ENCODE data around the gene LSM11. TPM values are rescaled to one million over a fixed set of nuclear protein-coding genes. Genes with fewer than 3 reads are reported as not detected.

Gene LSM11
- total and polyA plus RNA-seq, 2 of the 4 experiments (the other 2 are of a cell fraction): 1.4 to 3.0 TPM

DNA sequence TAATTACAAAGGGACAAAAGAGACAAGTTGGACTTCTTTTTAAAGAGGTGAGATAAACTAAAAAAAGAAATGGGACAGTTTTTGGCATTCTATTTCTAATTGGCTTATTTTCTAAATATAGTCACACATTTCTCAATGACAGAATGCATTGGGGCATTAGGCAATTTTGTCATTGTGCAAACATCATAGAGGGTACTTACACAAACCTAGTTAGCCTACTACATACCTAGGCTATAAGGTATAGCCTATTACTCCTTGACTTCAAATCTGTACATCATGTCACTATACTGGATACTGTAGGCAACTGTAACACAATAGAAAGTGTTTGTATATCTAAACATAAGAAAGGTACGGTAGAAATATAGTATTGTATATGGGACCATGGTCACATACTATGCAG is 56.1 kb downstream of the LSM11 start:
- Histone ChIP-seq H2BK5ac (ENCODE audit: low read depth, low read length, poor library complexity, severe bottlenecking) (no peak overlapping the region), H3K56ac (ENCODE audit: extremely low read depth, insufficient read depth, low read length) (no peak overlapping the region), H3K4me1 (ENCODE audit: control insufficient read depth, insufficient read depth, low read length) (no peaks in the 10 kb centered on the region), H3K14ac (replicated peaks; ENCODE audit: low read depth, low read length) (no peak overlapping the region), H3K23ac (ENCODE audit: low read depth, low read length) (no peak overlapping the region), H3K9me3 (ENCODE audit: control insufficient read depth, insufficient read depth, low read length) (no peaks in the 10 kb centered on the region), H3K18ac (ENCODE audit: low read depth, low read length) (no peak overlapping the region), H2AK9ac (replicated peaks; ENCODE audit: low read depth, low read length, poor library complexity) (no peak overlapping the region), H2BK15ac (ENCODE audit: low read depth, low read length) (no peak overlapping the region), H2AK5ac (ENCODE audit: low read depth, low read length) (no peak overlapping the region), H3K4me2 (ENCODE audit: low read depth, low read length) (no peak overlapping the region), H3K9ac (ENCODE audit: low read depth, low read length) (no peak overlapping the region), H3K27ac (ENCODE audit: insufficient read depth, low read length) (no peak overlapping the region), H4K5ac (ENCODE audit: low read depth, low read length) (no peak overlapping the region), H3K36me3 (ENCODE audit: control insufficient read depth, insufficient read depth, low read length) (peaks cover 6% of the 10 kb centered on the region), H2BK120ac (ENCODE audit: low read depth, low read length) (no peak overlapping the region), H4K91ac (ENCODE audit: insufficient read depth, low read depth, low read length) (no peak overlapping the region), H3K4ac (ENCODE audit: low read depth, low read length) (no peak overlapping the region), H3K79me1 (ENCODE audit: low read depth in 1 of 2, low read length in 2 of 2) (no peaks in the 10 kb centered on the region), H4K8ac (ENCODE audit: low read depth in 2 of 2, low read length in 2 of 2) (no peak overlapping the region), H3K4me3 (ENCODE audit: insufficient read depth, low read depth, low read length) (no peak overlapping the region), H2BK20ac (ENCODE audit: low read depth, low read length) (no peak overlapping the region), H2AFZ (replicated peaks; ENCODE audit: low read length, poor library complexity) (no peak overlapping the region), H3K9me1 (ENCODE audit: insufficient read depth, low read length) (no peaks in the 10 kb centered on the region), H3K27me3 (ENCODE audit: control insufficient read depth, insufficient read depth, low read length) (no peaks in the 10 kb centered on the region), H4K20me1 (ENCODE audit: insufficient read depth, low read length) (no peaks in the 10 kb centered on the region)
- dilution Hi-C loops (cut with HindIII; ENCODE audit: low sequenced_read_pairs, unreplicated experiment): no loop called here
- intact Hi-C loops (cut with micrococcal nuclease): no loop called here
- no TSS peak for BruUV-seq (replicated peaks)
- ChIA-PET CTCF (no interaction called here), POLR2A (ENCODE audit: unreplicated experiment) (no interaction called here)
- in situ Hi-C loops (cut with MboI; ENCODE audit: low sequenced_read_pairs): no loop called here
- TF ChIP-seq SMC3 (IDR thresholded peaks at IDR 0.05; ENCODE audit: low read depth, low read length): no peak
- no peak for TF ChIP-seq RFX5 (IDR thresholded peaks at IDR 0.05; ENCODE audit: low read depth, low read length)
- TF ChIP-seq, protein P1, sequence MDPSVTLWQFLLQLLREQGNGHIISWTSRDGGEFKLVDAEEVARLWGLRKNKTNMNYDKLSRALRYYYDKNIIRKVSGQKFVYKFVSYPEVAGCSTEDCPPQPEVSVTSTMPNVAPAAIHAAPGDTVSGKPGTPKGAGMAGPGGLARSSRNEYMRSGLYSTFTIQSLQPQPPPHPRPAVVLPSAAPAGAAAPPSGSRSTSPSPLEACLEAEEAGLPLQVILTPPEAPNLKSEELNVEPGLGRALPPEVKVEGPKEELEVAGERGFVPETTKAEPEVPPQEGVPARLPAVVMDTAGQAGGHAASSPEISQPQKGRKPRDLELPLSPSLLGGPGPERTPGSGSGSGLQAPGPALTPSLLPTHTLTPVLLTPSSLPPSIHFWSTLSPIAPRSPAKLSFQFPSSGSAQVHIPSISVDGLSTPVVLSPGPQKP (IDR thresholded peaks at IDR 0.05; ENCODE audit: borderline replicate concordance, low read depth, low read length): no peak
- no peak for TF ChIP-seq FOS (IDR thresholded peaks at IDR 0.05; ENCODE audit: low read depth, low read length)
- TF ChIP-seq, protein P2, sequence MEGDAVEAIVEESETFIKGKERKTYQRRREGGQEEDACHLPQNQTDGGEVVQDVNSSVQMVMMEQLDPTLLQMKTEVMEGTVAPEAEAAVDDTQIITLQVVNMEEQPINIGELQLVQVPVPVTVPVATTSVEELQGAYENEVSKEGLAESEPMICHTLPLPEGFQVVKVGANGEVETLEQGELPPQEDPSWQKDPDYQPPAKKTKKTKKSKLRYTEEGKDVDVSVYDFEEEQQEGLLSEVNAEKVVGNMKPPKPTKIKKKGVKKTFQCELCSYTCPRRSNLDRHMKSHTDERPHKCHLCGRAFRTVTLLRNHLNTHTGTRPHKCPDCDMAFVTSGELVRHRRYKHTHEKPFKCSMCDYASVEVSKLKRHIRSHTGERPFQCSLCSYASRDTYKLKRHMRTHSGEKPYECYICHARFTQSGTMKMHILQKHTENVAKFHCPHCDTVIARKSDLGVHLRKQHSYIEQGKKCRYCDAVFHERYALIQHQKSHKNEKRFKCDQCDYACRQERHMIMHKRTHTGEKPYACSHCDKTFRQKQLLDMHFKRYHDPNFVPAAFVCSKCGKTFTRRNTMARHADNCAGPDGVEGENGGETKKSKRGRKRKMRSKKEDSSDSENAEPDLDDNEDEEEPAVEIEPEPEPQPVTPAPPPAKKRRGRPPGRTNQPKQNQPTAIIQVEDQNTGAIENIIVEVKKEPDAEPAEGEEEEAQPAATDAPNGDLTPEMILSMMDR (conservative IDR thresholded peaks at IDR 0.05; ENCODE audit: low read depth, low read length): no peak
- no peak for TF ChIP-seq MXI1 (IDR thresholded peaks at IDR 0.05; ENCODE audit: borderline replicate concordance, low read depth, low read length)
- TF ChIP-seq NFE2L2 (IDR thresholded peaks at IDR 0.05; ENCODE audit: low read depth, low read length): no peak
- no peak for TF ChIP-seq RCOR1 (IDR thresholded peaks at IDR 0.05; ENCODE audit: insufficient replicate concordance, low read length)
- TF ChIP-seq MAZ (IDR thresholded peaks at IDR 0.05; ENCODE audit: borderline replicate concordance, low read depth, low read length): no peak
- TF ChIP-seq CHD1 (IDR thresholded peaks at IDR 0.05; ENCODE audit: low read depth, low read length): no peak
- TF ChIP-seq POLR2A (IDR thresholded peaks at IDR 0.05; ENCODE audit: low read depth, low read length): no peak
- TF ChIP-seq RAD21 (IDR thresholded peaks at IDR 0.05; ENCODE audit: low read length): no peak
- no peak for TF ChIP-seq CEBPB (IDR thresholded peaks at IDR 0.05; ENCODE audit: low read depth, low read length)
- no peak for TF ChIP-seq MAFK (IDR thresholded peaks at IDR 0.05; ENCODE audit: low read depth, low read length)
- TF ChIP-seq BHLHE40 (IDR thresholded peaks at IDR 0.05; ENCODE audit: low read depth, low read length): no peak
- TF ChIP-seq, protein P3, sequence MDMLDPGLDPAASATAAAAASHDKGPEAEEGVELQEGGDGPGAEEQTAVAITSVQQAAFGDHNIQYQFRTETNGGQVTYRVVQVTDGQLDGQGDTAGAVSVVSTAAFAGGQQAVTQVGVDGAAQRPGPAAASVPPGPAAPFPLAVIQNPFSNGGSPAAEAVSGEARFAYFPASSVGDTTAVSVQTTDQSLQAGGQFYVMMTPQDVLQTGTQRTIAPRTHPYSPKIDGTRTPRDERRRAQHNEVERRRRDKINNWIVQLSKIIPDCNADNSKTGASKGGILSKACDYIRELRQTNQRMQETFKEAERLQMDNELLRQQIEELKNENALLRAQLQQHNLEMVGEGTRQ (IDR thresholded peaks at IDR 0.05; ENCODE audit: low read depth, low read length): no peak
- ATAC-seq (ENCODE audit: low read depth) (no peak), DNase-seq (no peak)
- no CpG with 5 or more reads among the region's 1 CpG for WGBS, 2 experiments (ENCODE audit: extremely low coverage in 2 of 2, insufficient read length in 1 of 2)
